ENCODE data around the gene CGN. TPM values are rescaled to one million over a fixed set of nuclear protein-coding genes. Genes with fewer than 3 reads are reported as not detected.

Gene CGN
- total RNA-seq, 2 donors from 2014 or later = 3.3 to 5.4 TPM

GRCh38 chr1:151537112-151537511 lies 25.9 kb downstream of the CGN start:
- Histone ChIP-seq H3K4me1 (peaks cover 0 to 21% of the 10 kb centered on the region in 2 donors), H3K27me3 (no peaks in the 10 kb centered on the region), H3K9me3 (no peaks in the 10 kb centered on the region), H3K4me3 (no peak overlapping the region), H3K36me3 (no peaks in the 10 kb centered on the region), H3K27ac (no peak overlapping the region)
- DNase-seq (ENCODE audit: low spot score) = no peak
- TF ChIP-seq CTCF (IDR thresholded peaks at IDR 0.05) = no peak

DNA sequence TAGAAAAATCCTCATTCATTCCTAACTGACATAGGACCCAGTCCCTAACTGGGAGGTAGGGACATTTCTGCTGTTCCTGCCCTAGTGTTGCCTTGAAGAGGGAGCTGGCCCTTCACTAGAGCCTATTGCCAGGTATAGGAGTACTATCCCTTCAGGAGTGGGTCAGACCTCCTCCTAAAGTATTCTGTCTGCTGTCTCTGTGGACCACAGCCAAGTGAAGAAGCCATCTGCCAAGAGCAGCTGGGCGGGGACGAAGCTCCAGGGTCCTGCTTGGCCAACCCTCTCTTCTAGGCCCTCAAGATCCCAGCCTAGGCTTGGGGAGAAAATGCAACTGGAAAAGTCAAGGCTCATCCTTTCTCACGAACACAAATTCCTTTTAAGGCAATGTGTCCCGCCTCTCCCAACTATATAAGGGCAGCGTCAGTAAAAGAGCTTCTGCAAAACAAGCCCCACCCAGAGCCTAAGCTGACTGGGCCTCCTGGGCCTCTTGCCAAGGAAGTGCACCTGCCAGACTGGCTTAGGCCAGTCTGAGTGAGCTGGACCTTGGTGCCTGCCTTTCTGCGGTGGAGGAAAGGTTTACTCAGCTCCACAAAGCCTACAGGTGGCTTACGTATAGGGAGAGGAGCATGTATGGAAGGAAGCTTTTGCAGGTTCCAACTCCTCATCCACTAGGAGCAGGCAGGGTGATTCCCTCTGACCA lies 28.3 kb downstream of the CGN start:
- H3K4me3 ChIP-seq = peak overlapping the region; percentile 62 to 66
- H3K36me3 ChIP-seq = no peaks in the 10 kb centered on the region
- H3K27me3 ChIP-seq = no peaks in the 10 kb centered on the region
- H3K4me1 ChIP-seq = peaks cover 0 to 21% of the 10 kb centered on the region in 2 donors
- TF ChIP-seq CTCF (IDR thresholded peaks at IDR 0.05) = no peak
- H3K9me3 ChIP-seq = no peaks in the 10 kb centered on the region
- DNase-seq (ENCODE audit: low spot score) = peak; percentile 75
- peak overlapping the region; percentile 66 to 67 for H3K27ac ChIP-seq

GRCh38 chr1:151540021-151540981 lies 29.1 kb downstream of the CGN start, which contains the start of gene TUFT1:
TSS of gene TUFT1 (plus strand) at chr1:151540309. CDS start at chr1:151540367, 58 bp downstream.
- TF ChIP-seq CTCF (IDR thresholded peaks at IDR 0.05) = no peak

DNA sequence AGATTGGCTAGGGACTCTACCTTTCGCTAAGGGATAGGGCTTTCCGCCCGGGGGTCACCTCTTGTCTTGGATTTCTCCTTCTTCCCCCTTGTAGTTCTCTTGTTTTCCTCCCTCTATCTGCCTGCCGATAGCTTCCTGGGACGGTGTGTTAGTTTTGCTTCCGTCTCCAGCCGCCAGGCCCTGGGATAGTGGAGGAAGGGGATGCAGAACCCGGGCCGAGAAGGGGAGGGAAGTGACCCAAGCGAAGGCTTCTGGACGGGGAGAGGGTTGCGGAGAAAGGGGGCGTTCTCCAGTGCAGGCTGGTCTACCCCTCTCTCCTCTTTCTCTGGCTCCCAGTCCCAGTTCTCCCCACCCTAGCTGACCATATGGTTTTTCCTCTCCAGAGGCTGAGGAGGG lies 29.8 kb downstream of the CGN start:
- peak overlapping the region; percentile 66 to 67 for H3K27ac ChIP-seq
- H3K4me3 ChIP-seq = peak overlapping the region; percentile 62 to 66
- H3K9me3 ChIP-seq = no peaks in the 10 kb centered on the region
- H3K36me3 ChIP-seq = no peaks in the 10 kb centered on the region
- peaks cover 0 to 21% of the 10 kb centered on the region in 2 donors for H3K4me1 ChIP-seq
- no peak for DNase-seq (ENCODE audit: low spot score)
- no peaks in the 10 kb centered on the region for H3K27me3 ChIP-seq
- no peak for TF ChIP-seq CTCF (IDR thresholded peaks at IDR 0.05)

More at GRCh38 chr1:151540021-151540981, 29.1 kb downstream of the CGN start, which contains the start of gene TUFT1:
- H3K27me3 ChIP-seq = no peaks in the 10 kb centered on the region
- DNase-seq (ENCODE audit: low spot score) = peak; percentile 92
- no peaks in the 10 kb centered on the region for H3K36me3 ChIP-seq
- no peaks in the 10 kb centered on the region for H3K9me3 ChIP-seq
- H3K4me1 ChIP-seq = peaks cover 0 to 21% of the 10 kb centered on the region in 2 donors
- H3K27ac ChIP-seq = peak within 1 kb of the TSS; percentile 66 to 67
- peak within 1 kb of the TSS; percentile 62 to 66 for H3K4me3 ChIP-seq

GRCh38 chr1:151541752-151542151 lies 30.6 kb downstream of the CGN start:
- Histone ChIP-seq H3K4me1 (peaks cover 0 to 23% of the 10 kb centered on the region in 2 donors), H3K27ac (no peak overlapping the region), H3K9me3 (no peaks in the 10 kb centered on the region), H3K4me3 (no peak overlapping the region), H3K27me3 (no peaks in the 10 kb centered on the region), H3K36me3 (no peaks in the 10 kb centered on the region)
- TF ChIP-seq CTCF (IDR thresholded peaks at IDR 0.05) = no peak
- DNase-seq (ENCODE audit: low spot score) = no peak
